Lower lobe of right lung (tissue), 2 donors: ENCODE data around the gene PACRG. TPM values are rescaled to one million over a fixed set of nuclear protein-coding genes. Genes with fewer than 3 reads are reported as not detected.
A peak's percentile ranks its signal among the peaks of the same experiment; 100 is the strongest.

Experiments used
- ATAC-seq, 2 donors: fragments of 200-7000 bp; cut with Tn5 transposase; one replicate each; pipeline ENCODE4 v1.9.1; 2020 to 2022; ENCODE audit warnings: mild to moderate bottlenecking in 2 of 2, moderate library complexity in 2 of 2
- DNase-seq: peaks from one replicate; pipeline ENCODE4 v3.0.0-alpha.2; 2020
- H3K27ac ChIP-seq: fragments of 200-600 bp; one replicate; pipeline ENCODE4 v1.8.0; 2022
- H3K27me3 ChIP-seq: fragments of 200-600 bp; one replicate; pipeline ENCODE4 v1.8.0; 2022; ENCODE audit warnings: low read depth
- H3K36me3 ChIP-seq: fragments of 200-600 bp; one replicate; pipeline ENCODE4 v1.8.0; 2022; ENCODE audit warnings: mild to moderate bottlenecking
- H3K4me1 ChIP-seq: fragments of 200-600 bp; one replicate; pipeline ENCODE4 v1.8.0; 2022
- H3K4me3 ChIP-seq: fragments of 200-600 bp; one replicate; pipeline ENCODE4 v1.8.0; 2022; ENCODE audit warnings: mild to moderate bottlenecking
- H3K9me3 ChIP-seq: fragments of 200-600 bp; one replicate; pipeline ENCODE4 v1.8.0; 2022
- CTCF ChIP-seq: fragments of 200-600 bp; IDR thresholded peaks from one replicate; pipeline ENCODE4 v1.8.0; 2022; ENCODE audit warnings: antibody characterized with exemption, mild to moderate bottlenecking
- intact Hi-C: fragments of 100-400 bp; cut with DNase I; formaldehyde crosslinking; loops from one replicate; pipeline ENCODE4 v1.11.0; 2022
- total RNA-seq: library from RNA; stranded (reverse); fragmentation: NEBNext Ultra II Directional; extraction: Animal tissue kit (Norgen Biotek cat#: 25700); gene quantifications from one replicate; pipeline ENCODE4 v1.2.1, GENCODE V29; 2021
- donor health status: DM: no; HTN: yes; CAD: no; lungs with severe emphysema.

Gene PACRG
- total RNA-seq, 1 donor from 2014 or later, result 5.5 TPM

- no peak overlapping the region for H3K4me3 ChIP-seq
- no peaks in the 10 kb centered on the region for H3K27me3 ChIP-seq
- no peaks in the 10 kb centered on the region for H3K9me3 ChIP-seq
- no peaks in the 10 kb centered on the region for H3K36me3 ChIP-seq
- H3K4me1 ChIP-seq, result no peaks in the 10 kb centered on the region
- DNase-seq, result no peak
- no peak for TF ChIP-seq CTCF
- H3K27ac ChIP-seq, result no peak overlapping the region
- ATAC-seq, result peak in 1 of 2 donors; percentile 31
- intact Hi-C loops, result no loop called here
These were observed 399.0 kb downstream of the PACRG start for GRCh38 chr6:163126741-163127140.

GRCh38 chr6:163127587-163127986 lies 399.8 kb downstream of the PACRG start:
- no peaks in the 10 kb centered on the region for H3K36me3 ChIP-seq
- H3K27ac ChIP-seq, result no peak overlapping the region
- no peaks in the 10 kb centered on the region for H3K27me3 ChIP-seq
- ATAC-seq (no peak), DNase-seq (no peak)
- H3K4me1 ChIP-seq, result no peaks in the 10 kb centered on the region
- intact Hi-C loops, result no loop called here
- no peak overlapping the region for H3K4me3 ChIP-seq
- no peak for TF ChIP-seq CTCF
- no peaks in the 10 kb centered on the region for H3K9me3 ChIP-seq

- intact Hi-C loops, result no loop called here
- H3K4me1 ChIP-seq, result no peaks in the 10 kb centered on the region
- TF ChIP-seq CTCF, result no peak
- H3K27me3 ChIP-seq, result no peaks in the 10 kb centered on the region
- DNase-seq (no peak), ATAC-seq (no peak)
- H3K27ac ChIP-seq, result no peak overlapping the region
- no peaks in the 10 kb centered on the region for H3K36me3 ChIP-seq
- no peak overlapping the region for H3K4me3 ChIP-seq
- no peaks in the 10 kb centered on the region for H3K9me3 ChIP-seq
These were observed 400.6 kb downstream of the PACRG start for GRCh38 chr6:163128324-163128723.

- H3K4me1 ChIP-seq, result no peaks in the 10 kb centered on the region
- no peaks in the 10 kb centered on the region for H3K36me3 ChIP-seq
- no peak for DNase-seq
- no peak for TF ChIP-seq CTCF
- intact Hi-C loops, result no loop called here
- no peak overlapping the region for H3K4me3 ChIP-seq
- H3K27me3 ChIP-seq, result no peaks in the 10 kb centered on the region
- ATAC-seq, result no peak
- no peaks in the 10 kb centered on the region for H3K9me3 ChIP-seq
- no peak overlapping the region for H3K27ac ChIP-seq
These were observed 404.4 kb downstream of the PACRG start for GRCh38 chr6:163132050-163132750.

- DNase-seq, result no peak
- intact Hi-C loops, result no loop called here
These were observed 405.2 kb downstream of the PACRG start for GRCh38 chr6:163133017-163133416.

More at GRCh38 chr6:163133017-163133416, 405.2 kb downstream of the PACRG start:
- H3K9me3 ChIP-seq, result no peaks in the 10 kb centered on the region
- H3K4me1 ChIP-seq, result no peaks in the 10 kb centered on the region
- no peaks in the 10 kb centered on the region for H3K36me3 ChIP-seq
- no peak for TF ChIP-seq CTCF
- H3K27ac ChIP-seq, result no peak overlapping the region
- no peak overlapping the region for H3K4me3 ChIP-seq
- no peaks in the 10 kb centered on the region for H3K27me3 ChIP-seq
- no peak for ATAC-seq
